Fibroblast of upper back skin (primary cell): ENCODE measurements around the gene AUP1.

Source experiments
- DNase-seq: peaks from one replicate; pipeline ENCODE4 v3.0.0-alpha.2; 2013

AUP1 gene

DNA sequence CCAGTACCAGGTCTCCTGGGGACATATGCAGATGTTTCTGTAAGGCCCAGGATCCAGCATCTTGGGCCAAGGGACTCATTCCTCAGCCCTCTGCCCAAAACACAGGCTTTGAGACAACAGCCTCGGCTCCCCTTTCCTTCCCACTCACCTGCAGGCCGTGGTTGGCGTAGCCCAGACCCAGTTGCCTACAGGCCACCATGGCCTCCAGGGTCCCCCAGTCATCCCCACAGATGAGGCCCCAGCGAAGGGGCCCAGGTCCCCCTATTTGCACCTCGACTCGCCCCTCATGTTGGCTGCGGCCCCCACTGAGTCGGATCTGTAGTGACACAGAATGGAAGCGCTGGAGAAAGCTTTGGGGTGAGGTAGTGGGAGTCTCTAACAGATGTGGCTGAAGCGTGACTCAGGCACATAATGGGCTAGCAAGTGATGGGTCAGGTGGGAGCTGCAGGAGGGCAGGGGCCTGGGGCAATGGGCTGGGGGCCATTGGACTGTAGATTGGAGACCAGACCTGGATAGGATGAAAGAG, 6.0 kb upstream of the AUP1 start:
- no peak for DNase-seq

DNA sequence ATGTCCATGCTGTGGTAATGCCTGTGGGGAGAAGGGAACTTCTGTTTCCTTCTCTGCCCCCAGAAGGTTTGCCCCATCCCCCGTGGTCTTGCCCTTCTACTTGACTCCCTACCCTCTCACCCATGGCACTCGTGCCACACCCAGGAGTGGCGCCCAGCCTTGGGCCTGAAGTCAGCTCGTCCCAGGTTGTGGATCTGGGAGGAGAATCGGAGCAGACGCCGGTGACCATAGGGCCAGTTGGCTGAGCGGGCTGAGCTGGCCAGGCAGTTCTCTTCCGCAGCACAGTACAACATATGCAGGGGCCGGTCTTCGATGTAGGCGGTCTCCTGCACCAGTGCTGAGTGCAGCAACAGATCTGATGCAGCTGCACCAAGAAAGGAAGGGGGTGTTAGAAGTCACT, 4.9 kb upstream of the AUP1 start:
- DNase-seq: no peak

GRCh38 chr2:74533464-74533863, 4.0 kb upstream of the AUP1 start:
- DNase-seq: no peak

GRCh38 chr2:74532222-74532621, 2.7 kb upstream of the AUP1 start:
- peak; percentile 52 for DNase-seq

GRCh38 chr2:74531666-74532065, 2.2 kb upstream of the AUP1 start:
- no peak for DNase-seq

- no peak for DNase-seq
Measured at GRCh38 chr2:74530239-74531187, 1.0 kb upstream of the AUP1 start.

DNA sequence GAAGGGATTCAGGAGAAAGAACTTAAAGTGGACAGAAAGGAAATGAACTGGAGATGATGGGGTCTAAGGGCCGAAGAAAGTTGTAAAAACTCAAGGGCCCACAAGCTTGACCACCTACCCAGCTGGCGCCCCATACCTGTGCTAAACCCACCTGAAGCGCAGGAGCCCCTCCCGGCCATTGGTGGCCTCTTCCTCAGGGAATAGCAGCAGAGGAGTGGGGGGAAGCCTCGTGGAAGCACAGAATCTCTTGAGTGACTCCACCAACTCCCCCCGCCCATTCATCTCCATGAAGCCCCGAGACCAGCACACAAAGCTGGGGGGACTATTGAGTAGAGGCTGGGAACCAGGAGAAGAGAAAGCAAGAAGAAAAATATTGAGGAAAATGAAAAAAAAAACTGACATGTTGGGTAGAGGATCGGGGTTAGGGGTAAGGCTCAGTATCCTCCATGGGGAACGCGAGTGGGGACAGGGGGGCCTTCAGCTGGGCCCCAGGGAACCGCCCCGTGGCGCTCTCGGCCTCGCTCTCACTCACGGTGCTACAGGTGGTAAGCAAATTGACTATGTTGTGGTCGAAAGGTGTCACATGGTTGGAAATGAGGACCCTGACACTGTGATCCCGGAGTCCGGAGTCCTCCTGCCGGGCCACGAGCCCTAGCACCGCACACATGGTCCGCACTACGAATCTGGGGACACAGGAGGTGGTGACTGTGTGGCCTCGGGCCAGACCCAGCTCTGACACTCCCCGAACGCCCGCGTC, 728 bp downstream of the AUP1 start:
- DNase-seq: no peak

DNA sequence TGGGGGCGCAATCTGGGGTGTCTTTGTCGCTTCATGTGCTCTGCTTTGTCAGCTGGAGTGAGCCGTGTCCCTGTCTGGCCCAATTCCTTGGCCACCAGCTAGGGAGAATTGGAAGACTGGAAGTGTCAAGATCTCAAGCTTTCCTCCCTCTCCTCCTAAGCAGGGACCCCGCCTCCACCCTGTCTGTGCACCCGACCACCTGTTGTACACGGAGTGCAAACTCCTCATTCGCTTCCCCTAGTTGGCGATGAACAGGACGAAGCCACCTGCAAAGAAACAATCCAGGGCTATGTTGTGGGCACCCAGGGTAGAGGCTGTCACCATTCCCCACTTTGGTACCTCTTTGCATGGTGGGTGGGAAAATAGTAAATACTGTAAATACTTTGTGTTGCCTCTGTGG, 1.8 kb downstream of the AUP1 start:
- DNase-seq: no peak

DNA sequence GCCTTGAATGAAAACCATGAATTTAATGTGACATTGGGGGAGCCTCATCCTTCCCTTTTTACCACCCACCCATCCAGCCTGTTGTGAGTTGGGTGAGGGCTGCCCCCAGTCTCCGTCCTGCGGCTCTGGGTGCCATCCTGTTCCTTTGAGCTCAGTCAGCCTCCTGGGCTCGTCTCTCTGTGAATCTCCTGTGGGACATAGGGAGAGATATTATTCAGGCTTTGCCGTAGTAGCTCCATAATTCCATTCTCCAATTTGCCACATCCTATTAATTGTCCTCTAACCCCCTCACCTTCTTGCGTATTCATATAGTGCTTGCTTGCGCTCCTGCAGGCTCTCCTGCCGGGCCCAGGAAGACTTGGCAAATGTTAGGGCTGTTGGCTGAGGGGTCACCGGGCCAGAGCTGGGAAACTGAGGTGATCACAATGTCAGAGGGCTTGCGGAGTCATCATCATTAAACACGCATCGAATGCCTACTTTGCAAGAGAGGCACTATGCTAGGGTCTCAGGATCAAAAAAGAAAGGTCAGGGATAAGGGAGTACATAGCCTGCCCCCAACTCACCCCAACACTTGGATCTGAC, 2.8 kb downstream of the AUP1 start:
- DNase-seq: no peak

- no peak for DNase-seq
Measured at GRCh38 chr2:74525717-74526648, 3.5 kb downstream of the AUP1 start, which contains the start of gene DQX1. TSS of gene DQX1 (minus strand) at chr2:74526231. CDS start at chr2:74525729, 502 bp downstream.

DNA sequence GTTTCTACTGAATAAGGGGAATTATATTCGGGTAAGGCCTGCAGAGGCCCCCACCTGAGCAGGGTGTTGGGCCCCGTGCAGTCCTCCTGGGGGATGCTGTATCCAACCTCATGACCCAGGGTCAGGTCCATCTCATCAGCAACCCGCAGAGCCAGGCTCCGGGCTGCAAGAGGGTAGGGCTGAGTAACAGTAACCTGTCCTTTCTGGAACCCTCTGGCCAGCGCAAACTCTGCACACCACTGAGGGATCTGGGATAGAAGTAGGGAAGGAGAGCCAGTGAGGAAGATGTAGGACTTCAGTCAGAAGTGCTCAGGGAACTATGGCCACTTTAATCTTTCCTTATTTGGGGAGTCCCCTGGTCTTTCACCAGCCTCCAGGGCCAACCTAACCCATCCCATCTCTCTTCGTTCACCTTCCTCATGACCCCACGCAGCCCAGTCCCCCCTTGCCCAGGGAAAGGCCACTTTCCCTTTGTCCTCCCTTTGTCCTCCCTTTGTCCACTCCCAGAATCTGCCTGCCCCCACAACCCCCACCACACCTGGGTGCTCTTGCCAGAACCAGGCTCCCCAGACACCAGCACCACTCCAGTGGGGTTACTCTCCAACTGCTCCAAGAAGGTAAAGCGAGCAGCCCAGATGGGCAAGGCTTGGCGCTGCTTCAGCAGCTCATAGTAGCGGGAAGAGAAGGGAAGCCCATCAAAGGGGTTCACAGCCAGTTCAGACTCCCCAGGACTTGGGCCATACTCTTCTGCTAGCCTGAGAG, 4.4 kb downstream of the AUP1 start:
- DNase-seq: no peak

GRCh38 chr2:74524005-74524404, 5.5 kb downstream of the AUP1 start:
- DNase-seq: no peak

GRCh38 chr2:74522516-74522915, 7.0 kb downstream of the AUP1 start:
- DNase-seq: no peak

GRCh38 chr2:74516650-74517049, 12.9 kb downstream of the AUP1 start:
- no peak for DNase-seq

DNA sequence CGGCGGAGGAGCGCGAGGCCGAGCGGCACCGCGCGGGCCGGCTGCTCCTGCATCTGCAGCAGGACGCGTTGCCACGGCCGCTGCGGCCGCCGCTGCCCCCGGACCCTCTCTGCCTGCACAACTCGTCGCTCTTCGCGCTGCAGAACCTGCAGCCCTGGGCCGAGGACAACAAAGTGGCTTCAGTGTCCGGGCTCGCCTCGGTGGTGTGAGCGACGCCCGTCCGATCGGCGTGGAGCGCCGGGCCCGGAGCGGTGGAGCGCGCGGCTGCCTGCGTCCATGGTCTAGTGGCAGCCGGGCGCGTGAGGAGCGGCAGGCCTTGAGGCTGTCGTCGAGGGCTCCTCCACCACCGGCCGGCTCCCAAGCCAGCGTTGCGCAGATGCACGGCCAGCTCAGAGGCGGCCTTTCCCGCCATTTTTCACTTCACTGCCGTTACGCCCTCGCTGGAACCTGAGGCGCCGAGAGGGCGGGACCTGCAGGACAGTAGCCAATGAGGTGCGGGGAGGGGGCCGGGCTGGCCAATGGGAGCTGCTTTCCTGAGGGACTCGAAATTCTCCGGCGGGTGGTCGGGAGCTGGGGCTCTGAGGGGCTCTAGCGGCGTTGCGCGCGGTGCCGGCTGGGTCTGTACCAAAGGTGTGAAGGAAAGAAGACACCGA, 13.4 kb downstream of the AUP1 start:
- DNase-seq: peak; percentile 49

GRCh38 chr2:74515271-74515980, 14.1 kb downstream of the AUP1 start:
- no peak for DNase-seq

- DNase-seq: no peak
Measured at GRCh38 chr2:74514368-74515270, 14.9 kb downstream of the AUP1 start, which contains the start of gene TLX2. TSS of gene TLX2 (plus strand) at chr2:74514450. CDS start at chr2:74514807, 357 bp downstream.

- DNase-seq: no peak
Measured at GRCh38 chr2:74513605-74514367, 15.7 kb downstream of the AUP1 start.
